ENCODE results near the gene GLIPR1.

DNA sequence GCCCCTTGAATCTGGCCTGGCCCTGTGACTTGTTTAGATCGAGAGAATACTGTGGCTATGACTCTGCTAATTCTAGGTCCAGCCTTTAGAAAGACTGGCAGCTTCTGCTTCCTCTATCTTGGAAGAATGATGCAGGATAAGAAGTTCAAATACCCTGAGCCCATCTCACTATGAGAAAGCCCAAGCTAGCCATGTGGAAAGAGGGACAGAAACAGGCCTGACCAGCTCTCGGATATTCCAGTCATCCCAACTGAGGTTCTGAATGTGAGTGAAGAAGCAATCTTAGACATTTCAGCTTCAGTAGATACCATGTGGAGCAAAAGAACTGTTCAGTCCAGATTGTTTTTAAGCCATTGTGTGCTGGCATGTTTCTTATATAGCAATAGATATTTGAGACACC is 48.1 kb downstream of the GLIPR1 start:
- no peak for TF ChIP-seq FOXM1 (IDR thresholded peaks at IDR 0.05; ENCODE audit: borderline replicate concordance)
- TF ChIP-seq HDGF (IDR thresholded peaks at IDR 0.05; ENCODE audit: borderline replicate concordance): no peak
- TF ChIP-seq FOXA1 (IDR thresholded peaks at IDR 0.05): no peak
- TF ChIP-seq CTBP1 (IDR thresholded peaks at IDR 0.05; ENCODE audit: borderline replicate concordance): no peak
- TF ChIP-seq BHLHE40 (IDR thresholded peaks at IDR 0.05; ENCODE audit: borderline replicate concordance): no peak
- TF ChIP-seq ZNF384 (IDR thresholded peaks at IDR 0.05): no peak
- TF ChIP-seq ARNT (IDR thresholded peaks at IDR 0.05): no peak
- TF ChIP-seq LEF1 (IDR thresholded peaks at IDR 0.05; ENCODE audit: borderline replicate concordance): no peak
- TF ChIP-seq TARDBP (IDR thresholded peaks at IDR 0.05): no peak
- no peak for TF ChIP-seq L3MBTL2 (conservative IDR thresholded peaks at IDR 0.05)

Data from HEK293T (cell line).